ENCODE data around the gene ARL5C. TPM values are rescaled to one million over a fixed set of nuclear protein-coding genes. Genes with fewer than 3 reads are reported as not detected.

ARL5C gene
- total and polyA plus RNA-seq, 2 donors (not counting 1 experiment from before 2014, with no cell fraction given), result not detected

- intact Hi-C loops (cut with micrococcal nuclease), result no loop called here
- H3K79me2 ChIP-seq (ENCODE audit: control insufficient read depth, insufficient read depth, low read length), result no peaks in the 10 kb centered on the region
- no peaks in the 10 kb centered on the region for H3K36me3 ChIP-seq (replicated peaks in 1 of 2; ENCODE audit: control extremely low read depth in 1 of 2, control insufficient read depth in 1 of 2, extremely low read depth in 1 of 2, insufficient read depth in 2 of 2, low read length in 1 of 2)
- Mint-ChIP-seq H3K27ac (no peak overlapping the region), H3K4me1 (peaks cover 23% of the 10 kb centered on the region), H3K9me3 (ENCODE audit: insufficient read depth) (no peaks in the 10 kb centered on the region), H3K4me3 (no peak overlapping the region), H3K27me3 (peaks cover 31% of the 10 kb centered on the region)
- CTCF ChIA-PET, result interaction anchor here (1.2 to 6.9 kb wide), 4 partner anchors 9 to 188 kb away, joined by 3 to 77 read pairs (median 5); no protein-coding TSS in a partner anchor
- H3K4me3 ChIP-seq (ENCODE audit: control extremely low read depth in 1 of 5, extremely low read depth in 1 of 5, insufficient read depth in 1 of 5, low read depth in 2 of 5, low read length in 4 of 5), result no peak overlapping the region
- no peak for DNase-seq
- no peak overlapping the region for H3K27ac ChIP-seq (ENCODE audit: low read length in 2 of 2)
- peaks cover 0 to 61% (median 20%) of the 10 kb centered on the region in 4 experiments for H3K27me3 ChIP-seq (replicated peaks in 1 of 4; ENCODE audit: control extremely low read depth in 1 of 4, control insufficient read depth in 3 of 4, insufficient read depth in 4 of 4, low read length in 3 of 4)
- WGBS (ENCODE audit: insufficient coverage), result 14% methylated on average over 3 of the region's 4 CpGs
- peaks cover 24 to 29% of the 10 kb centered on the region in 2 donors for H3K4me1 ChIP-seq (ENCODE audit: control insufficient read depth in 2 of 2, insufficient read depth in 2 of 2, low read length in 2 of 2)
- no peaks in the 10 kb centered on the region for H4K20me1 ChIP-seq (ENCODE audit: control insufficient read depth, insufficient read depth, low read length, poor library complexity, severe bottlenecking)
- ATAC-seq (ENCODE audit: low read depth), result no peak
- no peak overlapping the region for H3K9ac ChIP-seq (ENCODE audit: low read length)
- POLR2A ChIA-PET, result no interaction called here
- no peak overlapping the region for H3K4me2 ChIP-seq (replicated peaks; ENCODE audit: low read depth, low read length, poor library complexity, severe bottlenecking)
- TF ChIP-seq EZH2 (IDR thresholded peaks at IDR 0.05; ENCODE audit: borderline replicate concordance, insufficient read depth, low read depth, low read length, poor library complexity, severe bottlenecking) (no peak), CTCF (IDR thresholded peaks at IDR 0.05) (no peak)
- H2AFZ ChIP-seq (ENCODE audit: insufficient read depth, low read depth, low read length, poor library complexity, severe bottlenecking), result no peak overlapping the region
- H3K9me3 ChIP-seq (ENCODE audit: control extremely low read depth in 1 of 3, control insufficient read depth in 2 of 3, insufficient read depth in 1 of 3, low read length in 2 of 3), result peaks cover 0 to 12% (median 0%) of the 10 kb centered on the region in 3 donors
These were observed 4.1 kb upstream of the ARL5C start for GRCh38 chr17:39170109-39170508.

- H3K4me1 ChIP-seq (ENCODE audit: control insufficient read depth in 2 of 2, insufficient read depth in 2 of 2, low read length in 2 of 2), result peaks cover 25 to 29% of the 10 kb centered on the region in 2 donors
- Mint-ChIP-seq H3K4me3 (no peak overlapping the region), H3K9me3 (ENCODE audit: insufficient read depth) (no peaks in the 10 kb centered on the region), H3K4me1 (peaks cover 27% of the 10 kb centered on the region), H3K27ac (no peak overlapping the region), H3K27me3 (peaks cover 37% of the 10 kb centered on the region)
- no peak overlapping the region for H3K27ac ChIP-seq (ENCODE audit: low read length in 2 of 2)
- H3K4me3 ChIP-seq (ENCODE audit: control extremely low read depth in 1 of 5, extremely low read depth in 1 of 5, insufficient read depth in 1 of 5, low read depth in 2 of 5, low read length in 4 of 5), result no peak overlapping the region
- no peak for ATAC-seq (ENCODE audit: low read depth)
- DNase-seq, result no peak
- H3K9ac ChIP-seq (ENCODE audit: low read length), result no peak overlapping the region
- H4K20me1 ChIP-seq (ENCODE audit: control insufficient read depth, insufficient read depth, low read length, poor library complexity, severe bottlenecking), result no peaks in the 10 kb centered on the region
- H3K9me3 ChIP-seq (ENCODE audit: control extremely low read depth in 1 of 3, control insufficient read depth in 2 of 3, insufficient read depth in 1 of 3, low read length in 2 of 3), result peaks cover 0 to 12% (median 0%) of the 10 kb centered on the region in 3 donors
- H3K79me2 ChIP-seq (ENCODE audit: control insufficient read depth, insufficient read depth, low read length), result no peaks in the 10 kb centered on the region
- ChIA-PET CTCF (interaction anchor here (0.7 to 6.9 kb wide), 5 partner anchors 14 to 1086 kb away, joined by 3 to 77 read pairs (median 4); no protein-coding TSS in a partner anchor), POLR2A (interaction anchor here (0.6 to 0.7 kb wide), 2 partner anchors 17 to 464 kb away, joined by 3 to 5 read pairs; no protein-coding TSS in a partner anchor)
- no peak for TF ChIP-seq EZH2 (IDR thresholded peaks at IDR 0.05; ENCODE audit: borderline replicate concordance, insufficient read depth, low read depth, low read length, poor library complexity, severe bottlenecking)
- peaks cover 0 to 63% (median 20%) of the 10 kb centered on the region in 4 experiments for H3K27me3 ChIP-seq (replicated peaks in 1 of 4; ENCODE audit: control extremely low read depth in 1 of 4, control insufficient read depth in 3 of 4, insufficient read depth in 4 of 4, low read length in 3 of 4)
- H2AFZ ChIP-seq (ENCODE audit: insufficient read depth, low read depth, low read length, poor library complexity, severe bottlenecking), result no peak overlapping the region
- no peak overlapping the region for H3K4me2 ChIP-seq (replicated peaks; ENCODE audit: low read depth, low read length, poor library complexity, severe bottlenecking)
- intact Hi-C loops (cut with micrococcal nuclease), result no loop called here
- H3K36me3 ChIP-seq (replicated peaks in 1 of 2; ENCODE audit: control extremely low read depth in 1 of 2, control insufficient read depth in 1 of 2, extremely low read depth in 1 of 2, insufficient read depth in 2 of 2, low read length in 1 of 2), result no peaks in the 10 kb centered on the region
- 90% methylated on average over 1 of the region's 3 CpGs for WGBS (ENCODE audit: insufficient coverage)
These were observed 3.6 kb upstream of the ARL5C start for GRCh38 chr17:39169518-39169917.

All from B cell (primary cell).